ENCODE measurements around the gene SNX12.

DNA sequence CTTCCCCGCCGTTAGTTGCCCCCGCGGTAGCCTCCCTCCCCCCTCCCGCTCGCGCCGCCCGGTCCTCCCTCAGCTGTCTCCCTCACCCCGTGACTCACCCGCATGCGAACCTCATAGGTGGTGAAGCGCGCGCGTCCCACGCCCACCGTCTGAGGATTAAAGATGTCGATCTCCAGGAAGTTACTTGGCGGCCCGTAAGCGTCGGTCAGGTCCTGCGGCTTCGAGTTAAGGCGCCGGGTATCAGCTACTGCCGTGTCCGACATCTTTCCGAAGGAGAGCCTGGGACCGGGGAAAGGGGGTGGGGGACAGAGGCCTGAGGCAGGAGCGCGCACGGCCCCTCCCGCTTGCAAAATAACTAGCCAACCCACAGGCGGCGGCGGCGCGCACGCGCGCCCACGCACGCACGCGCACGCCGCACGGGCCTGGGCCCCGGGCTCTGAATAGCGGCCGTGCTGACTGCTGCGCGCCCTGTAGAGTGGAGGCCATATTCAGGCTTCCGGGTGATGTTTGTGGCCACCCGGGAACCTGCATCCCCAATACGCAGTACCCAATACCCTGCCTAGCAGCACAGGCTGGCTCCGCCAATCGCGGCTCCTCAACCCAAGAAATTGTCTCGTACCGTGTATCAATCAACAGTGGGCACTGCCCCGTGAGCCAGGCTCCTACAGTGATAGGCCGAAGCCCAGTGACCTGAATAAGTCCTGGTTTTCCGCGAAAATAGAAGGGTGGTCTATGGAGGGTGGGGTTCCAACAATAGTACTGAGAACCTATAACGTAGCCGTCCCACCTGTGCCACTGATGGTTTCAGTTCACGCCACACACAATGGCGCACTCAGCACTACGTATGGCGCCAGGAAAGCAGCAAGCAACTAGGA is at the start of gene SNX12:
- TF ChIP-seq, protein P1, sequence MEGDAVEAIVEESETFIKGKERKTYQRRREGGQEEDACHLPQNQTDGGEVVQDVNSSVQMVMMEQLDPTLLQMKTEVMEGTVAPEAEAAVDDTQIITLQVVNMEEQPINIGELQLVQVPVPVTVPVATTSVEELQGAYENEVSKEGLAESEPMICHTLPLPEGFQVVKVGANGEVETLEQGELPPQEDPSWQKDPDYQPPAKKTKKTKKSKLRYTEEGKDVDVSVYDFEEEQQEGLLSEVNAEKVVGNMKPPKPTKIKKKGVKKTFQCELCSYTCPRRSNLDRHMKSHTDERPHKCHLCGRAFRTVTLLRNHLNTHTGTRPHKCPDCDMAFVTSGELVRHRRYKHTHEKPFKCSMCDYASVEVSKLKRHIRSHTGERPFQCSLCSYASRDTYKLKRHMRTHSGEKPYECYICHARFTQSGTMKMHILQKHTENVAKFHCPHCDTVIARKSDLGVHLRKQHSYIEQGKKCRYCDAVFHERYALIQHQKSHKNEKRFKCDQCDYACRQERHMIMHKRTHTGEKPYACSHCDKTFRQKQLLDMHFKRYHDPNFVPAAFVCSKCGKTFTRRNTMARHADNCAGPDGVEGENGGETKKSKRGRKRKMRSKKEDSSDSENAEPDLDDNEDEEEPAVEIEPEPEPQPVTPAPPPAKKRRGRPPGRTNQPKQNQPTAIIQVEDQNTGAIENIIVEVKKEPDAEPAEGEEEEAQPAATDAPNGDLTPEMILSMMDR (IDR thresholded peaks at IDR 0.05; ENCODE audit: low read depth, low read length), result no peak
- no peak for TF ChIP-seq EZH2phosphoT487 (IDR thresholded peaks at IDR 0.05; ENCODE audit: low read depth)

Data from OCI-LY3 (cell line).